ENCODE results near the gene MTCL3.
A peak's percentile ranks its signal among the peaks of the same experiment; 100 is the strongest.

The MTCL3 gene

GRCh38 chr6:127520066-127520465 lies 931 bp upstream of the MTCL3 start:
- H3K36me3 Mint-ChIP-seq (ENCODE audit: low read depth): no peaks in the 10 kb centered on the region
- no peak for TF ChIP-seq CTCF (IDR thresholded peaks at IDR 0.05)
- no peak overlapping the region for H3K4me3 Mint-ChIP-seq (ENCODE audit: unreplicated experiment)
- no peak for DNase-seq (ENCODE audit: low spot score)
- no peaks in the 10 kb centered on the region for H3K9me3 Mint-ChIP-seq (ENCODE audit: low read depth)
- H3K4me1 Mint-ChIP-seq (ENCODE audit: low read depth): peaks cover 24% of the 10 kb centered on the region
- H3K27me3 Mint-ChIP-seq (ENCODE audit: low read depth): peaks cover 48% of the 10 kb centered on the region
- no peak overlapping the region for H3K27ac Mint-ChIP-seq (ENCODE audit: unreplicated experiment)

- no peak for TF ChIP-seq CTCF (IDR thresholded peaks at IDR 0.05)
- H3K27me3 Mint-ChIP-seq (ENCODE audit: low read depth): peaks cover 53% of the 10 kb centered on the region
- peaks cover 2% of the 10 kb centered on the region for H3K36me3 Mint-ChIP-seq (ENCODE audit: low read depth)
- no peak overlapping the region for H3K27ac Mint-ChIP-seq (ENCODE audit: unreplicated experiment)
- peaks cover 28% of the 10 kb centered on the region for H3K4me1 Mint-ChIP-seq (ENCODE audit: low read depth)
- H3K4me3 Mint-ChIP-seq (ENCODE audit: unreplicated experiment): peak overlapping the region; percentile 41
- DNase-seq (ENCODE audit: low spot score): no peak
- no peaks in the 10 kb centered on the region for H3K9me3 Mint-ChIP-seq (ENCODE audit: low read depth)
Measured at GRCh38 chr6:127519469-127519785, 292 bp upstream of the MTCL3 start.

- Mint-ChIP-seq H3K9me3 (ENCODE audit: low read depth) (no peaks in the 10 kb centered on the region), H3K4me1 (ENCODE audit: low read depth) (peaks cover 28% of the 10 kb centered on the region), H3K27ac (ENCODE audit: unreplicated experiment) (no peak overlapping the region), H3K4me3 (ENCODE audit: unreplicated experiment) (no peak overlapping the region), H3K36me3 (ENCODE audit: low read depth) (peaks cover 2% of the 10 kb centered on the region), H3K27me3 (ENCODE audit: low read depth) (peaks cover 51% of the 10 kb centered on the region)
- DNase-seq (ENCODE audit: low spot score): no peak
- TF ChIP-seq CTCF (IDR thresholded peaks at IDR 0.05): no peak
Measured at GRCh38 chr6:127518191-127518709, 885 bp downstream of the MTCL3 start.

- H3K9me3 Mint-ChIP-seq (ENCODE audit: low read depth): no peaks in the 10 kb centered on the region
- H3K4me3 Mint-ChIP-seq (ENCODE audit: unreplicated experiment): no peak overlapping the region
- peaks cover 2% of the 10 kb centered on the region for H3K36me3 Mint-ChIP-seq (ENCODE audit: low read depth)
- H3K27me3 Mint-ChIP-seq (ENCODE audit: low read depth): peaks cover 49% of the 10 kb centered on the region
- TF ChIP-seq CTCF (IDR thresholded peaks at IDR 0.05): no peak
- no peak for DNase-seq (ENCODE audit: low spot score)
- H3K27ac Mint-ChIP-seq (ENCODE audit: unreplicated experiment): no peak overlapping the region
- peaks cover 28% of the 10 kb centered on the region for H3K4me1 Mint-ChIP-seq (ENCODE audit: low read depth)
Measured at GRCh38 chr6:127517693-127518092, 1.4 kb downstream of the MTCL3 start.

- Mint-ChIP-seq H3K4me3 (ENCODE audit: unreplicated experiment) (peak overlapping the region; percentile 75), H3K27me3 (ENCODE audit: low read depth) (peaks cover 45% of the 10 kb centered on the region), H3K27ac (ENCODE audit: unreplicated experiment) (no peak overlapping the region), H3K9me3 (ENCODE audit: low read depth) (no peaks in the 10 kb centered on the region), H3K36me3 (ENCODE audit: low read depth) (peaks cover 2% of the 10 kb centered on the region), H3K4me1 (ENCODE audit: low read depth) (peaks cover 28% of the 10 kb centered on the region)
- DNase-seq (ENCODE audit: low spot score): no peak
- peak; percentile 80 for TF ChIP-seq CTCF (IDR thresholded peaks at IDR 0.05)
Measured at GRCh38 chr6:127516662-127517273, 2.4 kb downstream of the MTCL3 start.
